Brain microvascular endothelial cell (primary cell): ENCODE measurements around the gene PRKCQ.

ENCODE experiments used
- DNase-seq: peaks from one replicate; pipeline ENCODE4 v3.0.0-alpha.2; 2020
- H3K27ac ChIP-seq: fragments of 250-450 bp; sonication (Bioruptor Pico); 2 replicates; pipeline ENCODE4 v1.5.1; 2020; ENCODE audit warnings: mild to moderate bottlenecking, moderate library complexity
- H3K27me3 ChIP-seq: fragments of 250-450 bp; sonication (Bioruptor Pico); replicated peaks from 2 replicates; pipeline ENCODE4 v1.5.1; 2020; ENCODE audit warnings: mild to moderate bottlenecking
- H3K36me3 ChIP-seq: fragments of 250-450 bp; sonication (Bioruptor Pico); replicated peaks from 2 replicates; pipeline ENCODE4 v1.5.1; 2020; ENCODE audit warnings: mild to moderate bottlenecking
- H3K4me3 ChIP-seq: 2 replicates; pipeline ENCODE4 v1.5.1; 2011; ENCODE audit warnings: low read depth, mild to moderate bottlenecking, control low read depth, low read length, moderate library complexity
- CTCF ChIP-seq: IDR thresholded peaks from 2 replicates; pipeline ENCODE4 v1.5.1; 2011; ENCODE audit warnings: low read depth, mild to moderate bottlenecking, moderate library complexity, low read length, control low read depth, inconsistent platforms; ENCODE audit errors: missing control alignments
- in situ Hi-C: cut with HindIII; loops from 2 replicates; pipeline ENCODE4 v1.10.0; 2017; ENCODE audit warnings: low sequenced_read_pairs, low pct_ligation_motif_present

The PRKCQ gene

GRCh38 chr10:6528198-6528950 is 51.7 kb downstream of the PRKCQ start:
- Histone ChIP-seq H3K27me3 (no peaks in the 10 kb centered on the region), H3K4me3 (no peak overlapping the region), H3K27ac (no peak overlapping the region), H3K36me3 (no peaks in the 10 kb centered on the region)
- no peak for TF ChIP-seq CTCF
- in situ Hi-C loops = no loop called here
- DNase-seq = no peak

- no peaks in the 10 kb centered on the region for H3K27me3 ChIP-seq
- no peak for TF ChIP-seq CTCF
- in situ Hi-C loops = no loop called here
Measured at GRCh38 chr10:6525599-6526165, 54.4 kb downstream of the PRKCQ start.

GRCh38 chr10:6522230-6522629 is 57.8 kb downstream of the PRKCQ start:
- Histone ChIP-seq H3K4me3 (no peak overlapping the region), H3K36me3 (no peaks in the 10 kb centered on the region), H3K27ac (no peak overlapping the region), H3K27me3 (no peaks in the 10 kb centered on the region)
- no peak for TF ChIP-seq CTCF
- in situ Hi-C loops = no loop called here
- DNase-seq = no peak

More at GRCh38 chr10:6525599-6526165, 54.4 kb downstream of the PRKCQ start:
- Histone ChIP-seq H3K36me3 (no peaks in the 10 kb centered on the region), H3K27ac (no peak overlapping the region), H3K4me3 (no peak overlapping the region)
- no peak for DNase-seq

GRCh38 chr10:6520138-6520537 is 59.9 kb downstream of the PRKCQ start:
- H3K4me3 ChIP-seq = no peak overlapping the region
- TF ChIP-seq CTCF = no peak
- no peaks in the 10 kb centered on the region for H3K36me3 ChIP-seq
- in situ Hi-C loops = no loop called here
- H3K27ac ChIP-seq = no peak overlapping the region
- DNase-seq = no peak
- H3K27me3 ChIP-seq = no peaks in the 10 kb centered on the region

- Histone ChIP-seq H3K27me3 (no peaks in the 10 kb centered on the region), H3K36me3 (no peaks in the 10 kb centered on the region), H3K4me3 (no peak overlapping the region), H3K27ac (no peak overlapping the region)
- in situ Hi-C loops = no loop called here
- no peak for DNase-seq
- no peak for TF ChIP-seq CTCF
Measured at GRCh38 chr10:6518791-6519429, 61.2 kb downstream of the PRKCQ start.
